ENCODE data around the gene SERBP1. TPM values are rescaled to one million over a fixed set of nuclear protein-coding genes. Genes with fewer than 3 reads are reported as not detected.

The SERBP1 gene
- total and polyA plus RNA-seq, 2 of the 8 experiments (the other 6 are each of a cell fraction or from before 2014, with no cell fraction given): 229 to 536 TPM

DNA sequence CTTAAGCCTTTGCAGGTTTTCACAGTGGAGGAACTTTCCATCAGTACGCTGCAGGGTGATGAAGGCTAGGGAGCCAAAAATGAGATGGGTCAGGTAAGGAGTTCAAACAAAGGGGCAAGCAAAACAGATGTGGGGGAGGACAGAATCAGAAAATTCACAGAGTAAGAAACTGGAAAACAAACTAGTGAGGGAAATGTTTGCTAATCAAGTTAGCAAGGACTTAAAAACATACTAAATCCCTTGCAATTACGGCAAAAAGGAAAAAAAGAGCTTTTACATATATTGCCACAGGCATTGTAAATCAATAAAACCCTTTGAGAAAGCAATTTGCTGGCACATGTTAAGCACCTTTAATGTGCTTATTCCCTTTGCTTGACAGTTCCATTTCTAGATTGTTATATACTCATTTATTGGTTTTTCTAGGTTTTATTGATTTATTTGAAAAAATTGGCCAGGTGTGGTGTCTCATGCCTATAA lies 45.8 kb upstream of the SERBP1 start:
- no peak overlapping the region for H3K4me2 ChIP-seq (ENCODE audit: insufficient read depth in 1 of 2, low read depth in 2 of 2, low read length in 2 of 2)
- no peak overlapping the region for H2BK15ac ChIP-seq (ENCODE audit: low read length)
- H3K27me3 ChIP-seq (replicated peaks in 1 of 4; ENCODE audit: control insufficient read depth in 3 of 4, extremely low read depth in 1 of 4, insufficient read depth in 3 of 4, low read length in 3 of 4): no peaks in the 10 kb centered on the region
- peak overlapping the region; percentile 75 for H2AFZ ChIP-seq (ENCODE audit: low read length)
- no peaks in the 10 kb centered on the region for H3K4me1 ChIP-seq (replicated peaks in 1 of 4; ENCODE audit: control insufficient read depth in 3 of 4, insufficient read depth in 4 of 4, low read length in 3 of 4)
- H2BK12ac ChIP-seq (ENCODE audit: low read depth, low read length): no peak overlapping the region
- H3K14ac ChIP-seq (ENCODE audit: insufficient read length): no peak overlapping the region
- no peaks in the 10 kb centered on the region for H3K79me1 ChIP-seq (ENCODE audit: low read depth, low read length)
- no peak overlapping the region for H4K91ac ChIP-seq (replicated peaks; ENCODE audit: insufficient read length, low read length)
- no peak overlapping the region for H3K4ac ChIP-seq (replicated peaks; ENCODE audit: insufficient read length, low read depth, low read length)
- no peak for FAIRE-seq
- H2BK20ac ChIP-seq (ENCODE audit: low read length): no peak overlapping the region
- H2AK5ac ChIP-seq (ENCODE audit: low read depth, low read length): no peak overlapping the region
- no peaks in the 10 kb centered on the region for H3K9me3 ChIP-seq (ENCODE audit: insufficient read depth in 2 of 2, low read depth in 1 of 2, low read length in 1 of 2)
- no peak overlapping the region for H2BK5ac ChIP-seq (ENCODE audit: low read depth, low read length)
- H3K4me3 ChIP-seq (ENCODE audit: extremely low read depth in 1 of 4, insufficient read depth in 2 of 4, low read depth in 3 of 4, low read length in 4 of 4): no peak overlapping the region
- H3K23me2 ChIP-seq (ENCODE audit: low read depth, low read length): no peaks in the 10 kb centered on the region
- no peak overlapping the region for H4K5ac ChIP-seq (ENCODE audit: insufficient read length, low read depth, low read length)
- H4K8ac ChIP-seq (ENCODE audit: extremely low read depth, insufficient read depth, low read length): no peak overlapping the region
- CTCF ChIA-PET (ENCODE audit: partially characterized antibody): interaction anchor here (1.0 kb wide), 1 partner anchor 21 kb away, joined by 3 read pairs; no protein-coding TSS in a partner anchor
- DNase-seq (ENCODE audit: low read depth in 1 of 2, low spot score in 2 of 2): no peak
- H3K18ac ChIP-seq (ENCODE audit: extremely low read depth, low read length): no peak overlapping the region
- H3K79me2 ChIP-seq (ENCODE audit: control insufficient read depth in 1 of 2, insufficient read depth in 2 of 2, low read length in 2 of 2): no peaks in the 10 kb centered on the region
- H3K9ac ChIP-seq (replicated peaks in 1 of 4; ENCODE audit: extremely low read depth in 1 of 4, low read depth in 3 of 4, low read length in 3 of 4): no peak overlapping the region
- POLR2A ChIA-PET (ENCODE audit: partially characterized antibody): interaction anchor here (1.0 kb wide), 1 partner anchor 47 kb away, joined by 3 read pairs; no protein-coding TSS in a partner anchor
- no peaks in the 10 kb centered on the region for H3K36me3 ChIP-seq (ENCODE audit: control insufficient read depth in 2 of 4, insufficient read depth in 4 of 4, low read length in 3 of 4)
- TF ChIP-seq CBX8 (IDR thresholded peaks at IDR 0.05; ENCODE audit: borderline replicate concordance, low read depth, low read length): no peak
- no peak for TF ChIP-seq SRF (IDR thresholded peaks at IDR 0.05; ENCODE audit: low read depth, low read length)
- no peak for TF ChIP-seq FOSL1 (IDR thresholded peaks at IDR 0.05; ENCODE audit: insufficient read depth, low read depth, low read length)
- TF ChIP-seq POLR2A (IDR thresholded peaks at IDR 0.05; ENCODE audit: control extremely low read depth in 1 of 2, low read depth in 2 of 2, low read length in 2 of 2): no peak
- H4K20me1 ChIP-seq (replicated peaks in 1 of 2; ENCODE audit: control insufficient read depth in 1 of 2, insufficient read depth in 2 of 2, low read length in 2 of 2): no peaks in the 10 kb centered on the region
- no peak overlapping the region for H3K27ac ChIP-seq (ENCODE audit: low read depth, low read length)
- H3K56ac ChIP-seq (replicated peaks; ENCODE audit: insufficient read length, low read depth, low read length): no peak overlapping the region
- H3K23ac ChIP-seq (ENCODE audit: insufficient read length): no peak overlapping the region
- H2BK120ac ChIP-seq (replicated peaks; ENCODE audit: low read depth, low read length): no peak overlapping the region
- 83% methylated on average over 2 of the region's 2 CpGs; no CpG with 5 or more reads in 1 of the 2 experiments for WGBS, 2 experiments (ENCODE audit: extremely low coverage in 1 of 2, insufficient coverage in 1 of 2, insufficient read length in 1 of 2, insufficient replicate concordance in 2 of 2, low coverage in 1 of 2, low lambda C conversion rate in 2 of 2, missing lambda C conversion rate in 1 of 2)
